B cell (primary cell): ENCODE results near the gene CANT1.

Experiments
- CTCF ChIP-seq: fragments of 200-600 bp; IDR thresholded peaks from one replicate; pipeline ENCODE4 v1.8.0; 2022; ENCODE audit warnings: antibody characterized with exemption, mild to moderate bottlenecking
- EZH2 ChIP-seq: IDR thresholded peaks from 2 replicates; pipeline ENCODE4 v1.6.1; 2012; ENCODE audit warnings: borderline replicate concordance, low read depth, mild to moderate bottlenecking, moderate library complexity, low read length; ENCODE audit not compliant: insufficient read depth, poor library complexity, severe bottlenecking

DNA sequence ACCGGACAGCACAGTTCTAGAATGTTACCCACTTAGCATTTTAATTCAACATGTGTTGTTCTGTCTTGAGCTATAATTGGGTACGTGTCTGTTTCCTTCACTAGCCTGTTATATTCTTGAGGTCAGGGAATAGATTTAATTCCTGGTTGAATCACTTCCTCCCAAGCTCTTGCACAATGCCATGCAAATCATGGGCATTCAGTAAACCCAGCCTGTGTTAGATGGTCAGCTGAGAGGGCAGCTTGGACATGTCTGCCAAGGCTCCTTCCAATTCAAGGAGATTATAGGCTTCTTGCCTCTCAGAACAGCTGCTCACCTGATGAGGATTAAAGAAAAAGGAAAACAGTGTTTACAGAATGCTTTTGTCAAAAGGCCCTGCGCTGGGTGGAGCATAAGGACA lies 27.0 kb upstream of the CANT1 start:
- TF ChIP-seq CTCF (no peak), EZH2 (no peak)
